ENCODE results near the gene CCDC170.

DNA sequence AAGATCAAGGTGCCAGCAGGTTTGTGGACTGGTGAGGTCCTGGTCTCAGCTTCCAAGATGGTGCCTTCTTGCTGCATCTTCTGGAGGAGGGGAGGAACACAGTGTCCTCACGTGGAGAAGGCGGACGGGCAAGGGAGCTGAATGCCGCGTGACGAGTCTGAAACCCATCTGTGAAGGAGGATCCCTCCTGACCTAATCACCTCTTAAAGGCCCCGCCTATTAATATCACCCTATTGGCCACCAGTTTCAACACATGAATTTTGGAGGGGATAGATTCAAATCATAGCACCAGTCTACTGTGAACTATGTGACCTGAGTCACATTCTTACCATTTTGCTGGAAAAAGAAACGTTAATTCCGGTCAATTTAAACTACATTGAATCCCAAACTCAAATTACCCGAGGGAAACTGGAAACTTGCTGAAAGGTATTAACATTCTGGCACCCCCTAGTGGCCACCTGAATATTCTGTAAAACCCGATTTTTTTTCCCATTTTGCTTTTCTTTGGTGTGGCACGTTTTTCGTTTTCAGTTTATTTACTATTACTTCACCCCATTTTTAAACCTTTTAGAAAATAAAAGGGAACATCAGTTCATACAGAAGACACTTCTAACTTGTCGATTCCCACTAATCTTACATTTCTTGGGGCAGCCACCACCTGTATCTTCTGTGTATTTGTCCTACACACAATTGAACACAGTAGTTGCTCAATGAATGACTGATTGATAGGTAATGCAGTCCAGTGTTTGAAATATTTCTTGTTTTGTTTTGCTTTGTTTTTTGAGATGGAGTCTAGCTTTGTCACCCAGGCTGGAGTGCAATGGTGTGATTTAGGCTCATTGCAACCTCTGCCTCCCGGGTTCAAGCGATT lies 17.9 kb upstream of the CCDC170 start:
- TF ChIP-seq, protein P1, sequence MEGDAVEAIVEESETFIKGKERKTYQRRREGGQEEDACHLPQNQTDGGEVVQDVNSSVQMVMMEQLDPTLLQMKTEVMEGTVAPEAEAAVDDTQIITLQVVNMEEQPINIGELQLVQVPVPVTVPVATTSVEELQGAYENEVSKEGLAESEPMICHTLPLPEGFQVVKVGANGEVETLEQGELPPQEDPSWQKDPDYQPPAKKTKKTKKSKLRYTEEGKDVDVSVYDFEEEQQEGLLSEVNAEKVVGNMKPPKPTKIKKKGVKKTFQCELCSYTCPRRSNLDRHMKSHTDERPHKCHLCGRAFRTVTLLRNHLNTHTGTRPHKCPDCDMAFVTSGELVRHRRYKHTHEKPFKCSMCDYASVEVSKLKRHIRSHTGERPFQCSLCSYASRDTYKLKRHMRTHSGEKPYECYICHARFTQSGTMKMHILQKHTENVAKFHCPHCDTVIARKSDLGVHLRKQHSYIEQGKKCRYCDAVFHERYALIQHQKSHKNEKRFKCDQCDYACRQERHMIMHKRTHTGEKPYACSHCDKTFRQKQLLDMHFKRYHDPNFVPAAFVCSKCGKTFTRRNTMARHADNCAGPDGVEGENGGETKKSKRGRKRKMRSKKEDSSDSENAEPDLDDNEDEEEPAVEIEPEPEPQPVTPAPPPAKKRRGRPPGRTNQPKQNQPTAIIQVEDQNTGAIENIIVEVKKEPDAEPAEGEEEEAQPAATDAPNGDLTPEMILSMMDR (IDR thresholded peaks at IDR 0.05), result peak; percentile 54 to 90 (median 79)
- no peak for TF ChIP-seq POLR2A (IDR thresholded peaks at IDR 0.05)

Data from Peyer's patch (tissue), 4 donors.